Measurements from ENCODE around the gene ZNF410. TPM values are rescaled to one million over a fixed set of nuclear protein-coding genes. Genes with fewer than 3 reads are reported as not detected.
"Not testable (repeated sequence)": the region's sequence is repeated elsewhere in the genome, so short reads cannot be mapped to it uniquely, and the experiment has no call there.

ZNF410 gene
- total RNA-seq, 1 experiment from 2014 or later = 95.4 TPM

DNA sequence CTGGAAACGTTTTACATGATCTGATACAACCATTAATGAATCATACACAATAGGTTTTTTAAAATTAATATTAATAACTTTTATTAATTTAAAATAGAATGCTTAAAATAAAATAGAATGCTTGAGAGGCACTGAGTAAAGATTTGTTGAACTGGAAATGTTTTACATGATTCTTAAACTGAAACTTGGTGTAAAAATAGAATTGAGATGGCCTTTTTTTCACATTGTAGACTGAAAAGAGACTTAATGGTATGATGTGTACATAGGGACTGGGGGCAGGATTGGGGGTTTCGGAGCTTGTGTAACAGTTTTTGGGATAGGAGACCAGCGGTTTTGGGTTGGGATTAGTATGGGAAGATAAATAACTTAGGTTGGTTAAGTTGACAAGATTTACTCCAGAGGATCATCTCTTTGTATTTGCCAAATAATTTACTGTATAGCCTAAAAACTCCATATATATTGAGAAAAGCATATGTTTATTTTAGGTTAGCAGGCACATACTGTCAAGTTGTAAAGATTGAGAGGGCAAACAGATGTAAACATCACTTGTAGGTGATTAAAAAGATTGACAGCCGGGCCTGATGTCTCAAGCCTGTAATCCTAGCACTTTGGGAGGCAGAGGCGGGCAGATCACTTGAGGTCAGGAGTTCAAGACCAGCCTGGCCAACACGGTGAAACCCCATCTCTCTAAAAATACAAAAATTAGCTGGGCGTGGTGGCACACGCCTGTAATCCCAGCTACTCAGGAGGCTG is 2.0 kb upstream of the ZNF410 start:
- no peak for DNase-seq (ENCODE audit: low spot score)

DNA sequence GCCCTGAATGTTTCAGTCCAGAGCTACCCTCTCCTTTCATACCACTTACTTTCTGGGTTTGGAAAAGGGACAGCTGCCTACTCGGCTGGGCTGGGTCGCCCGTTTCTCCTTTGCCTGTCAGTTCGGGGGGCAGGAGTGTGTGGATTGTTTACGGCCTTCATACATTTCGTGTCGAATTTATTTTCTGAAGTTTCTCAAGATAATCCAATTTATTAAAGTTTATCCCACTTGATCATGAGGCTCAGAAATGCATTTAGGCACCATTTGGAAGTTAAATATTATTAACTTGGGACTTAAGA is 608 bp downstream of the ZNF410 start:
- DNase-seq (ENCODE audit: low spot score) = no peak

DNA sequence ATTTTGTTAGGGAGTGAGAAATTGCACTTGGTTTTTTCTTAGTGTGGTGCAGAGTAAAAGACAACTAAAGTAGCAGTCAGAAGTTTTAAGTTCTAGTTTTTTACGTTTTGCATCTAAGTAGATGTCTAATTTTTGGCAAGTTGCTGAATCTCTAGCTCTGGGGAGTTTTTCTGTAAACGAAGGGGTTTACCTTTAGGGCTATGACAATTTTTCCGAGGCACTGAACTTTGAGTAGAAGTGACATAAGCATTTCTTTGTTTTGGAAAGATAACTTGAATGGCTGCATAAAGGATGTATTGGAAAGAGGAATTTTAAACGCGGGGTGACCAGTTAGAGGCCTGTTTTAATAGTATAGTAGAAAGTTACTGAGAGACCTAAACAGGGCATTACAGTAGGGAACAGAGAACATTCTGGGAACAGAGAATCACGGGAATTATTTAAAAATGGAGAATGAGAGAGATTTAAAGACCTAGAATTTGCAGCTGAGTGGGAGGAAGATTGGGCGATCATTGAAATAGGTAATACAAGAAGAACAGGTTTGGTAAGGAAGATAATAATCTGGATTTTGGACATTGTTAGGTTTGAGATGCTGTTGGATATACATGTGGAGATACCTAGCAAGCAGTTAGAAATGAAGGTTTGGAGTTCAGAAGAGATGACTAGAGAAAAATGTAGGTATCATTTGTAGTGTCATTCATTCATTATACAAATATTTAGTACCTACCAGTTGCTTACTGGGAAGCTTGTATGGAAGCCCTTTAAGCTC is 1.2 kb downstream of the ZNF410 start:
- DNase-seq (ENCODE audit: low spot score) = no peak

GRCh38 chr14:73888460-73888725 is 1.7 kb downstream of the ZNF410 start:
- no peak for DNase-seq (ENCODE audit: low spot score)

DNA sequence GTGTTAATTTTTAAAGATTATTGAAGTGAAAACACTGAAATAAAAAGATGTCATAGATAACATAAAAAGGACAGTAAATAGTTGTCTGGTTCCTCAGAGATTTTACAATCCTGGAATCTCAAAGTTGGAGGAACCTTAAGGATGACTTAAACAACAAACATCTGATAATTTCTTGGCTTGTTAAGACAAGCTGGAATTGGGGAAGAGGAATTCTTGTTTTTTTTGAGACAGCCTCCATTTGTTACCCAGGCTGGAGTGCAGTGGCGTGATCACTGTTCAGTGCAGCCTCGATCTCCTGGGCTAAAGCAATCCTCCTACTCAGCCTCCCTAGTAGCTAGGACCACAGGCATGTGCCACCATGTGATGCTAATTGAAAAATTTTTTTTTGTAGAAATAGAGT is 2.3 kb downstream of the ZNF410 start:
- no peak for DNase-seq (ENCODE audit: low spot score)

DNA sequence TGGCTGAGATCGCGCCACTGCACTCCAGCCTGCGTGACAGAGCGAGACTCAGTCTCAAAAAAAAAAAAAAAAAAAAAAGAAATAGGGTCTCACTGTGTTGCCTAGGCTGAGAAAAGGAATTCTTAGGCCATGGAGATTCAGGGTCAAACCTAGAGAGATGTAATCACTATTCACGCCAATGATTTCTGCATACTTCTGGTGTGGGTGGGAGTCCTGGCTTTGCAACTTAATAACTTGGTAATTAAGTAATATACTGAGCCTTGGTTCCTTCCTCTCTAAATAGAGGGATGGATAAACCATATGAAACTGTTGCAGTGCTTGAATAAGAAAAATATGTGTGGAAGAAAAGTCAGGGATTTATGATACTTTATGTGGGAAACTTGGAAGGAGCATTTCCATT is 2.7 kb downstream of the ZNF410 start:
- DNase-seq (ENCODE audit: low spot score) = no peak

- DNase-seq (ENCODE audit: low spot score) = not testable (repeated sequence)
Measured at GRCh38 chr14:73894180-73894687, 7.6 kb downstream of the ZNF410 start.

GRCh38 chr14:73895939-73896338 is 9.3 kb downstream of the ZNF410 start:
- no peak for DNase-seq (ENCODE audit: low spot score)

DNA sequence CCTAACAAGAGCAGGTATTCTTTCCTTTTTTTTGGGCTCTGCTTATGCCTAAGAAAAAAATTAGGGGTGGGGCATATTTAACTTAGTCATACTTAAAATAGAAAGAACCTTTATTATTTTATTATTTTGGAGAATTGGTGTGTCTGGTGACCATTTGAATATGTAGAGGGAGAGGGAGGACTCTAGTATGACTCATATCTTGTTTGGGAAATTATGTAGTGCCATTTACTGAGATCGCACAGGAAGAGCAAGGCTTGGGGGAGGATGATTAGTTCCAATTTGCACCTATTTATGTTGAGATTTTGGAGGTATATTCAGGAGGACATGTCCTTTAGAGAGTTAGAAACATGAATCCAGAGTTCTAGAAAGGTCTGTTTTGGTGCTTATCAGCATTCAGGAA is 9.9 kb downstream of the ZNF410 start:
- DNase-seq (ENCODE audit: low spot score) = no peak

DNA sequence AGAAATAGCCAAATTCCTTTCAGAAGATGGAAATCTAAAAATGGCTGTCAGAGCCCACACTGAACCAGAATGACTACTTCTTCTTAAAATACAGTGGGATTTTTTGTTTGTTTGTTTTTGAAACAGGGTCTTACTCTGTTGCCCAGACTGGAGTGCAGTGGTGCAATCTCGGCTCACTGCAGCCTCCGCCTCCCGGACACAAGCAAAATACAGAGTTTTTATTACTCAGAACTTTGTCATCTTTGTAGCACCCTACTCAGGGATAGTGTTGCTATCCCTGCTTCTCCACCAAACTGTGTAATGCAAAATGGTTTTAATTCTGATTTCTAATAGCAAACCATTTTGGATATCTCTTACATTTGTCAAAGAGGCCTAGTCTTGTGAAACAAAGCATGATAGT is 16.4 kb downstream of the ZNF410 start:
- no peak for DNase-seq (ENCODE audit: low spot score)

- DNase-seq (ENCODE audit: low spot score) = no peak
Measured at GRCh38 chr14:73909681-73910080, 23.0 kb downstream of the ZNF410 start.

- no peak for DNase-seq (ENCODE audit: low spot score)
Measured at GRCh38 chr14:73913256-73913655, 26.6 kb downstream of the ZNF410 start.

DNA sequence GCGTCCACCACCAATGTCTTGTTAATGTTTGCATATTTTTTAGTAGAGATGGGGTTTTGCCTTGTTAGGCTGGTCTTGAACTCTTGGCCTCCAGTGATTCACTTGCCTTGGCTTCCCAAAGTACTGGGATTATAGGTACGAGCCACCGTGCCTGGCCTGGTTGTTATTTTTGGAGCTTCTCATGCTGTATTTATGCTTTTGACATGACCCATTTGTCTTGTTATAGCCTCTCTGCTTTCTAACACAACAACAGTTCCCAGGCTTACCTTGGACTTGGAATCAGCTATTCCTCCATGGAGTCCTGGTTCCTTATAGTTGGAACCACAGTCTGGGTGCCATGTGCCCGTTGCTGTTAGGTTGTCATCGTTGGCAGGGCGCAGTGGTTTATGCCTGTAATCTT is 29.7 kb downstream of the ZNF410 start:
- DNase-seq (ENCODE audit: low spot score) = no peak

GRCh38 chr14:73919457-73919856 is 32.8 kb downstream of the ZNF410 start:
- not testable (repeated sequence) for DNase-seq (ENCODE audit: low spot score)

DNA sequence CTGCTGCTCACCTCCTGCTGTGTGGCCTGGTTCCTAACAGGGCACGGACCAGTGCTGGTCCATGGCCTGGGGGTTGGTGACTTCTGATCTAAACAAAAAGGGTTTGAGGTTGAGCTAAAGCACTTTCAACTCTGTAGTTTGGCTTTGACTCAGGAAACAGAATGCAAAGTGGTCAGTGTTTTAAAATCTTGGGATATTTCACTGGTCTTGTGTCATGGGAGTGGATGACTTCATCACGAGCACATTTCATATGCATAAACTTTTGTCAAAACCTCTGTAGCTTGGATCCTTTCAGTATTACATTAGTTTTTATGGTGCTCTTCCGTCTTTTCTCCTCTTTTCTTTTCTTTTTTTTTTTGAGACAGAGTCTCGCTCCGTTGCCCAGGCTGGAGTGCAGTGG is 37.7 kb downstream of the ZNF410 start:
- DNase-seq (ENCODE audit: low spot score) = no peak

- no peak for DNase-seq (ENCODE audit: low spot score)
Measured at GRCh38 chr14:73935666-73936065, 49.0 kb downstream of the ZNF410 start.

GRCh38 chr14:73936548-73936947 is 49.9 kb downstream of the ZNF410 start:
- DNase-seq (ENCODE audit: low spot score) = no peak

DNA sequence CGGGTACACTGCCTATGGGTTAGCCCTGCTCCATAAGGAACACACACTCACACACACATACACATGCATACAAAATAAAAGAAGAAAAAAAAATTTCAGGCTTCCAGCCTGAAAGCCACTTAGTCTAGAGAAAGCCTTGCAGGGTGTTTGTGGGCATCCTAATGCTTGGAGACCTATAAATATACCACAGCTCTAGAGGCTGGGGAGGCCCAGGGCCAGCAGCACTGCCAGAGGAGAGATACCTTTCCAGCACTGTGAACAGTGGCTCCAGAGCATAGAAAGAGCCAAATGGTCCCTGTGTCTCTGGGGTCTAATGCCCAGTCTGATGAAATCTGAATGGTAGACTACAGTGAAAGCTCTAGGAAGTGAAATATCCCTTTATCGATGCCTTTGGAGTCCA is 50.4 kb downstream of the ZNF410 start:
- no peak for DNase-seq (ENCODE audit: low spot score)

- DNase-seq (ENCODE audit: low spot score) = no peak
Measured at GRCh38 chr14:73942180-73942579, 55.5 kb downstream of the ZNF410 start.

DNA sequence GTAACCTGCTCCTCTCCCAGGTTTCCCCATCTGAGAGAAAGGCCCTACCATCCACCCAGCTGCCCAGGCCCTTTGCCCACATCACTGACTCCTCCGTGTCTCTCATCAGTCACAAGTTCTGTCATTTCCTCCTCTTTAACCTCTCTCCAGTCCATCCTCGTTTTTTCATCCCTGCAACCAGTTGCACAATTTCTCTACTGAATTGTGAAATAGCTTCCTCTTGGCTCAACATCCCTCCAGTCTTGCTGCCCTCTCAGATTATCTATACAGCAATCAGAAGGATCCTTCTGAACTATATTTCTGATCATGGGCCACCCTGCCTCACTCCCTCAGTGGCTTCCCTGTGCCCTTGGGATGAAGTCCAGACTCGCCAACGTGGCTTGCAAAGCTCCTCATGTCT is 56.4 kb downstream of the ZNF410 start:
- peak; percentile 14 for DNase-seq (ENCODE audit: low spot score)

DNA sequence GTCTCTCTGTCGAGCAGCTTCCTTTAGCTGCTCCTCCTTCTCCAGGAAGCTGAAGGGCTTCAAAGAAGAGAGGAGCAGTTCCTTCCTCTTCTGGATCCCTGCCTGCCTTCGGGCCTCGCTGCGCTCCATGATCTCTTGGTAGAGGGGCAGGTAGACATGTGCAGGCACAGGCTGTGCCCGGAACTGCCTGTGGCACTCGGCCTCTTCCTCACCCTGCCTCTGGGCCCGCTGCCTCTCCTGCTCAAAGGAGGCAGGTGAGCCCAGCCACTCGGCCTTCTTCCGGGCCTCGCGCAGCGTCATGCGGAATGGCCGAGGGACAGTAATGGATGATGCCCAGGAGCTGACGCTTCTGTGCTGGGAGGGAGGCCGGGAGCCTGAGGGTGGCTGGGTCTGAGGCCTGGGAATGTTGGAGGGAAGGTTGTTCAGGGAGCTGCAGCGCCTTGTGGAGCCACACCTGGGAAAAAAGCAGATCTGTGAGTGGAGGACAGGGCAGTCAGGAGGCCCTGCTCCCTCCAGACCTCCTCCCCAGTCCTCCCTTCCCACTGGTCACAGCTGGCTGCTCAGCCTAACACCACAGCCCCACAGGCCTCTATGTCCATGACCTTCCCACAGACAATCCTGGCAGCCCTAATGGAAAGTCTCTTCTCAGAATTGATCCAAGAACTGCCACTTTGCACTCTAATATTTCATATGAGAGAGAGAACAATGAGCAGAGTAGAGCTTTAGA is 57.9 kb downstream of the ZNF410 start:
- DNase-seq (ENCODE audit: low spot score) = no peak

- DNase-seq (ENCODE audit: low spot score) = no peak
Measured at GRCh38 chr14:73945159-73945670, 58.6 kb downstream of the ZNF410 start.
